HepG2 (cell line): ENCODE results near the gene TK1. TPM values are rescaled to one million over a fixed set of nuclear protein-coding genes. Genes with fewer than 3 reads are reported as not detected.

Experiments
- ATF2 ChIP-seq: sonication (generic); formaldehyde crosslinking; IDR thresholded peaks from 2 replicates; pipeline ENCODE4 v1.4.0; 2020; ENCODE audit warnings: missing genetic modification reagents
- ELF4 ChIP-seq: sonication (generic); formaldehyde crosslinking; IDR thresholded peaks from 2 replicates; pipeline ENCODE4 v1.5.0; 2020; ENCODE audit warnings: missing genetic modification reagents, mild to moderate bottlenecking, moderate library complexity, borderline replicate concordance
- HDAC2 ChIP-seq: sonication (generic); formaldehyde crosslinking; IDR thresholded peaks from 2 replicates; pipeline ENCODE4 v1.4.0; 2020; ENCODE audit warnings: missing genetic modification reagents
- HNF1B ChIP-seq: sonication (generic); formaldehyde crosslinking; IDR thresholded peaks from 2 replicates; pipeline ENCODE4 v1.5.1; 2020; ENCODE audit warnings: mild to moderate bottlenecking, moderate library complexity, missing genetic modification reagents
- KDM4B ChIP-seq: sonication (generic); formaldehyde crosslinking; IDR thresholded peaks from 2 replicates; pipeline ENCODE4 v1.4.0; 2020; ENCODE audit warnings: missing genetic modification reagents
- NCOA5 ChIP-seq: sonication (generic); formaldehyde crosslinking; IDR thresholded peaks from 2 replicates; pipeline ENCODE4 v1.4.0; 2020; ENCODE audit warnings: missing genetic modification reagents
- NFIC ChIP-seq: IDR thresholded peaks from 2 replicates; pipeline ENCODE4 v1.6.1; 2012; ENCODE audit warnings: mild to moderate bottlenecking, low read length, inconsistent platforms
- PBX2 ChIP-seq: IDR thresholded peaks from 2 replicates; pipeline ENCODE4 v1.6.1; 2016; ENCODE audit warnings: control low read depth
- PRDM10 ChIP-seq: sonication (generic); formaldehyde crosslinking; IDR thresholded peaks from 2 replicates; pipeline ENCODE4 v1.4.0; 2020; ENCODE audit warnings: low read depth, missing genetic modification reagents
- RXRA ChIP-seq: sonication (generic); formaldehyde crosslinking; IDR thresholded peaks from 2 replicates; pipeline ENCODE4 v1.5.1; 2020; ENCODE audit warnings: missing genetic modification reagents
- TIGD3 ChIP-seq: sonication (generic); formaldehyde crosslinking; IDR thresholded peaks from 2 replicates; pipeline ENCODE4 v1.5.1; 2020; ENCODE audit warnings: mild to moderate bottlenecking, missing genetic modification reagents, borderline replicate concordance
- ZFP91 ChIP-seq: sonication (generic); formaldehyde crosslinking; IDR thresholded peaks from 2 replicates; pipeline ENCODE4 v1.9.0; 2022; ENCODE audit warnings: missing genetic modification reagents, mild to moderate bottlenecking, borderline replicate concordance
- ZMYM2 ChIP-seq: sonication (generic); formaldehyde crosslinking; IDR thresholded peaks from 2 replicates; pipeline ENCODE4 v1.8.0; 2022; ENCODE audit warnings: mild to moderate bottlenecking, missing genetic modification reagents
- ZMYM3 ChIP-seq: sonication (generic); formaldehyde crosslinking; IDR thresholded peaks from 2 replicates; pipeline ENCODE4 v1.5.1; 2020; ENCODE audit warnings: mild to moderate bottlenecking, missing genetic modification reagents
- ZNF180 ChIP-seq: sonication (generic); formaldehyde crosslinking; IDR thresholded peaks from 2 replicates; pipeline ENCODE4 v1.4.0; 2020; ENCODE audit warnings: low read depth, missing genetic modification reagents, borderline replicate concordance
- ZNF337 ChIP-seq: sonication (generic); formaldehyde crosslinking; IDR thresholded peaks from 2 replicates; pipeline ENCODE4 v1.5.1; 2020; ENCODE audit warnings: missing genetic modification reagents, low read depth, mild to moderate bottlenecking, borderline replicate concordance
- ZNF354B ChIP-seq: sonication (generic); formaldehyde crosslinking; IDR thresholded peaks from 2 replicates; pipeline ENCODE4 v1.8.0; 2022; ENCODE audit warnings: mild to moderate bottlenecking, missing genetic modification reagents
- ZNF775 ChIP-seq: sonication (generic); formaldehyde crosslinking; IDR thresholded peaks from 2 replicates; pipeline ENCODE4 v1.4.0; 2020; ENCODE audit warnings: missing genetic modification reagents, mild to moderate bottlenecking, moderate library complexity, borderline replicate concordance
- polyA plus RNA-seq, 8 experiments: library from polyadenylated mRNA; depleted of rRNA in 3 of 8; stranded (reverse) in 7 of 8; unstranded in 1 of 8; fragments of >200 nt; fragmentation: Illumina TruSeq in 4 of 8; extraction: Trizol in 4 of 8; gene quantifications; 2 replicates each; pipeline versions ENCODE4 v1.2.1 to v1.2.3, GENCODE V29; 2011 to 2016; ENCODE audit warnings: low read depth in 4 of 8, missing spikeins in 1 of 8, mixed read lengths in 1 of 8; ENCODE audit not compliant: insufficient read depth in 1 of 8
- total RNA-seq, 5 experiments: library from RNA; depleted of rRNA; stranded (reverse); fragments of >200 nt; fragmentation: Illumina TruSeq; extraction: Trizol; gene quantifications; 2 replicates each; pipeline ENCODE4 v1.2.3, GENCODE V29; 2016; ENCODE audit warnings: low read depth in 1 of 5

The TK1 gene
- total and polyA plus RNA-seq, 2 of the 13 experiments (the other 11 are each of a cell fraction or from before 2014, with no cell fraction given), result 45.0 to 96.0 TPM

- TF ChIP-seq RXRA (CRISPR knock-in tag) (no peak), ZNF337 (no peak), NCOA5 (no peak), TIGD3 (CRISPR knock-in tag) (no peak), ZMYM3 (peak; percentile 97), ELF4 (no peak), ZNF775 (CRISPR knock-in tag) (no peak), KDM4B (no peak), NFIC (no peak), ZNF354B (no peak), ATF2 (CRISPR knock-in tag) (no peak), HNF1B (CRISPR knock-in tag) (peak; percentile 29; the same call in 1 of the 2 replicates), ZMYM2 (CRISPR knock-in tag) (peak; percentile 66; the same call in 1 of the 2 replicates), PRDM10 (CRISPR knock-in tag) (no peak), ZNF180 (CRISPR knock-in tag) (no peak), HDAC2 (CRISPR knock-in tag) (no peak), ZFP91 (CRISPR knock-in tag) (peak; percentile 44; the same call in 1 of the 2 replicates), PBX2 (CRISPR knock-in tag) (no peak)
Observed at GRCh38 chr17:78129351-78130089, 57.3 kb downstream of the TK1 start (continued).
